Astrocyte of the cerebellum (primary cell): ENCODE results near the gene WDR7.

Experiments
- DNase-seq: peaks from one replicate; pipeline ENCODE4 v3.0.0-alpha.2; 2011; ENCODE audit warnings: low read depth
- H3K4me3 ChIP-seq: 2 replicates; pipeline ENCODE4 v1.5.1; 2011; ENCODE audit warnings: mild to moderate bottlenecking, low read depth, low read length, moderate library complexity
- CTCF ChIP-seq: IDR thresholded peaks from 2 replicates; pipeline ENCODE4 v1.5.1; 2012; ENCODE audit warnings: low read length, low read depth, moderate library complexity, mild to moderate bottlenecking; ENCODE audit errors: missing control alignments
- in situ Hi-C: cut with HindIII; loops from 2 replicates; pipeline ENCODE4 v1.10.0; 2017; ENCODE audit warnings: low sequenced_read_pairs

Gene WDR7

GRCh38 chr18:57057890-57058289 lies 406.7 kb downstream of the WDR7 start:
- in situ Hi-C loops = no loop called here
- DNase-seq = no peak
- no peak for TF ChIP-seq CTCF
- no peak overlapping the region for H3K4me3 ChIP-seq

- TF ChIP-seq CTCF = no peak
- no peak for DNase-seq
- no peak overlapping the region for H3K4me3 ChIP-seq
- in situ Hi-C loops = no loop called here
Observed at GRCh38 chr18:57058734-57059133, 407.6 kb downstream of the WDR7 start.

- no peak overlapping the region for H3K4me3 ChIP-seq
- in situ Hi-C loops = no loop called here
- no peak for TF ChIP-seq CTCF
- DNase-seq = no peak
Observed at GRCh38 chr18:57059366-57059765, 408.2 kb downstream of the WDR7 start.

GRCh38 chr18:57060814-57061213 lies 409.7 kb downstream of the WDR7 start:
- TF ChIP-seq CTCF = no peak
- H3K4me3 ChIP-seq = no peak overlapping the region
- in situ Hi-C loops = no loop called here
- DNase-seq = no peak

- H3K4me3 ChIP-seq = no peak overlapping the region
- no peak for DNase-seq
- in situ Hi-C loops = no loop called here
- no peak for TF ChIP-seq CTCF
Observed at GRCh38 chr18:57062178-57062577, 411.0 kb downstream of the WDR7 start.

GRCh38 chr18:57062844-57063243 lies 411.7 kb downstream of the WDR7 start:
- no peak for DNase-seq
- no peak for TF ChIP-seq CTCF
- in situ Hi-C loops = no loop called here
- no peak overlapping the region for H3K4me3 ChIP-seq

- no peak for DNase-seq
- in situ Hi-C loops = no loop called here
- no peak overlapping the region for H3K4me3 ChIP-seq
- no peak for TF ChIP-seq CTCF
Observed at GRCh38 chr18:57063601-57064103, 412.5 kb downstream of the WDR7 start.
